Prostate gland (tissue), 2 donors: ENCODE measurements around the gene LAMA2.

Experiments used
- CTCF ChIP-seq, 4 experiments: fragments of 200-600 bp in 2 of 4; fragments of 450-650 bp in 2 of 4; sonication (generic) in 2 of 4; IDR thresholded peaks; 1 replicate in 3 of 4; 2 replicates in 1 of 4; pipeline ENCODE4 v1.5.1; 2016 to 2019; ENCODE audit warnings: antibody characterized with exemption in 4 of 4, mild to moderate bottlenecking in 2 of 4, moderate library complexity in 2 of 4
- POLR2A ChIP-seq: fragments of 450-650 bp; IDR thresholded peaks from one replicate; pipeline ENCODE4 v1.6.1; 2016; ENCODE audit warnings: antibody characterized with exemption, mild to moderate bottlenecking
- POLR2AphosphoS5 ChIP-seq: sonication (generic); formaldehyde crosslinking; IDR thresholded peaks from one replicate; pipeline ENCODE4 v1.6.1; 2017; ENCODE audit warnings: antibody characterized with exemption

- TF ChIP-seq POLR2A (no peak), CTCF (IDR thresholded peaks at IDR 0.05) (peak; percentile 39 to 61 (median 59)), POLR2AphosphoS5 (no peak)
Measured at GRCh38 chr6:129370268-129370916, 487.5 kb downstream of the LAMA2 start.
